ENCODE measurements around the gene FOXP1. TPM values are rescaled to one million over a fixed set of nuclear protein-coding genes. Genes with fewer than 3 reads are reported as not detected.

FOXP1 gene
- total and polyA plus RNA-seq, 2 of the 13 experiments (the other 11 are each of a cell fraction or from before 2014, with no cell fraction given): 40.4 to 59.0 TPM

DNA sequence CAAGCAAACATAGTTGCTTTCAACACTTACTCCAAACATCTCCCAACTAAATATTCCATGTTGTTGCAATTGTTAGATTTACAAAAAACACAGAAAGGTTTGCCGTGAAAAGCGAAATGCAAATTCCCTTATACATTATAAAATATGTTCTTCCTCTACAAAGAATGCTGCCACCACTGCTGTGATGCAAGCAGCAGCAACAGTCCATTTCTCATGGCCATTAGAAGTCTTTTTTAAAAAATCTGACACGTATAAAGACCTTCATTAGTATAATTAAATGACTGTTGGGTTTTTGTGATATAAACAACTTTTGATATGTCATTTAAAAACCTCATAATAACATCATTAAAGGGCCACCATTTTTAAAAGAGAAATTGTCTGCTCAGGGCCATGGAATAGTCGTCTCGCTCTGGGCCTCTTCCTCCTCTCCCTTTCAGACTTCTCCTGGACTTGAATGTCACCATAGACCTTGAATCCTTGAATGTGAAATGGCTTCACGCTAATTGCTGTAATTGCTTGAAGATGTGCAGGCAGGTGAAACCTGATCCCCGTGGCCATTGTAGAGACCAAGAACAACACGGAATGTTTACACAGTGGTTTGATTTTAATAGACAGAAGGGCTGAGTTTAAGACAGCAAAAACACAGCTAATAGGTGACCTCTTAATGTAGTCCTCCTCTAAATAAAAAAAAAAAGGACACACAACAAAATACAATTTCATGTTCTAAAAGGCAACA is 450.4 kb downstream of the FOXP1 start (continued):
- TF ChIP-seq HHEX (CRISPR knock-in tag; IDR thresholded peaks at IDR 0.05) (no peak), CEBPG (CRISPR knock-in tag; IDR thresholded peaks at IDR 0.05) (peak; percentile 23; the same call in 1 of the 2 replicates), HOMEZ (CRISPR knock-in tag; IDR thresholded peaks at IDR 0.05; ENCODE audit: low read depth) (no peak), SETDB1 (CRISPR knock-in tag; IDR thresholded peaks at IDR 0.05; ENCODE audit: borderline replicate concordance) (no peak), SNRNP70 (IDR thresholded peaks at IDR 0.05; ENCODE audit: low read depth, low read length) (no peak), ARNT2 (CRISPR knock-in tag; IDR thresholded peaks at IDR 0.05; ENCODE audit: low read depth) (no peak), ATAD3A (CRISPR knock-in tag; IDR thresholded peaks at IDR 0.05) (no peak), RARA (CRISPR knock-in tag; IDR thresholded peaks at IDR 0.05) (peak; percentile 47), MXI1 (IDR thresholded peaks at IDR 0.05; ENCODE audit: borderline replicate concordance, low read depth, low read length) (no peak), ZKSCAN5 (CRISPR knock-in tag; IDR thresholded peaks at IDR 0.05) (no peak), TGIF2 (CRISPR knock-in tag; IDR thresholded peaks at IDR 0.05) (no peak), ZNF251 (CRISPR knock-in tag; IDR thresholded peaks at IDR 0.05) (no peak), MED8 (CRISPR knock-in tag; IDR thresholded peaks at IDR 0.05; ENCODE audit: insufficient replicate concordance) (no peak), ZNF609 (CRISPR knock-in tag; IDR thresholded peaks at IDR 0.05; ENCODE audit: borderline replicate concordance) (no peak), FOXP1 (IDR thresholded peaks at IDR 0.05) (no peak), FOXP1 (CRISPR knock-in tag; IDR thresholded peaks at IDR 0.05) (peak; percentile 85), PRPF4 (IDR thresholded peaks at IDR 0.05; ENCODE audit: low read depth, low read length, poor library complexity, severe bottlenecking) (no peak), HOXD1 (CRISPR knock-in tag; IDR thresholded peaks at IDR 0.05) (no peak), FOXK1 (CRISPR knock-in tag; IDR thresholded peaks at IDR 0.05; ENCODE audit: borderline replicate concordance, low read depth) (peak; percentile 50; the same call in 1 of the 2 replicates), LCORL (IDR thresholded peaks at IDR 0.05) (no peak), LCORL (CRISPR knock-in tag; IDR thresholded peaks at IDR 0.05) (0 out of 2 replicates have a peak, but pooled peaks have one; percentile 19), ZBTB1 (CRISPR knock-in tag; IDR thresholded peaks at IDR 0.05; ENCODE audit: borderline replicate concordance) (no peak), HNRNPH1 (optimal IDR thresholded peaks at IDR 0.05; ENCODE audit: low read depth, low read length) (no peak), SOX6 (IDR thresholded peaks at IDR 0.05) (no peak), SOX6 (CRISPR knock-in tag; IDR thresholded peaks at IDR 0.05) (peak; percentile 87)
